ENCODE measurements around the gene OR14A2. TPM values are rescaled to one million over a fixed set of nuclear protein-coding genes. Genes with fewer than 3 reads are reported as not detected.

The OR14A2 gene
- total RNA-seq, 1 donor from 2014 or later, result not detected

DNA sequence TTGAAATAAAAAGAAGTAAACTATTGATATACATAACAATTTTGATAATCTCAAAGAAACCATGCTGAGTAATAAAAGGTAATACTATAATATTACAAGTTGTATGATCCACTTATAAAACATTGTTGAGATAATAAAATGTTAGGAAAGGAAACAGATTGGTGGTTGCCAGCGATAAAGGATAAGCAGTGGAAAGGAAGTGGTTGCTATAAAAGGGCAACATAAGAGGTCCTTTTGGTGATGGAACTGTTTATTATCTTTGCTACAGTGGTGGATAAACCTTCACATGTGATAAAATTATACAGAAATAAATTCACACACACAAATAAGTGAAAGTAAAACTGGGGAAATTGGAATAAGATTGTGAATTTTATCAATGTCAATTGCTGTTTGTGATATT is 46.6 kb downstream of the OR14A2 start:
- Histone ChIP-seq H3K27me3 (no peaks in the 10 kb centered on the region), H3K4me1 (no peaks in the 10 kb centered on the region), H3K27ac (no peak overlapping the region), H3K9me3 (no peaks in the 10 kb centered on the region), H3K4me3 (no peak overlapping the region), H3K36me3 (no peaks in the 10 kb centered on the region)
- TF ChIP-seq POLR2AphosphoS5 (IDR thresholded peaks at IDR 0.05; ENCODE audit: insufficient read depth in 1 of 2, low read depth in 1 of 2), result no peak
- no peak for TF ChIP-seq POLR2A (IDR thresholded peaks at IDR 0.05)
- TF ChIP-seq CTCF (IDR thresholded peaks at IDR 0.05), result no peak
- no peak for DNase-seq (ENCODE audit: extremely low spot score in 2 of 2)
- intact Hi-C loops (cut with DNase I), result no loop called here

GRCh38 chr1:247681288-247681897 is 66.5 kb downstream of the OR14A2 start:
- Histone ChIP-seq H3K4me1 (no peaks in the 10 kb centered on the region), H3K36me3 (no peaks in the 10 kb centered on the region), H3K27me3 (no peaks in the 10 kb centered on the region), H3K9me3 (no peaks in the 10 kb centered on the region), H3K4me3 (no peak overlapping the region), H3K27ac (no peak overlapping the region)
- intact Hi-C loops (cut with DNase I), result no loop called here
- no peak for DNase-seq (ENCODE audit: extremely low spot score in 2 of 2)
- TF ChIP-seq POLR2AphosphoS5 (IDR thresholded peaks at IDR 0.05; ENCODE audit: insufficient read depth in 1 of 2, low read depth in 1 of 2) (no peak), CTCF (IDR thresholded peaks at IDR 0.05) (peak in 1 of 3 experiments; percentile 8)

GRCh38 chr1:247680171-247680570 is 67.8 kb downstream of the OR14A2 start:
- Histone ChIP-seq H3K4me1 (no peaks in the 10 kb centered on the region), H3K27ac (no peak overlapping the region), H3K27me3 (no peaks in the 10 kb centered on the region), H3K9me3 (no peaks in the 10 kb centered on the region), H3K4me3 (no peak overlapping the region), H3K36me3 (no peaks in the 10 kb centered on the region)
- TF ChIP-seq POLR2AphosphoS5 (IDR thresholded peaks at IDR 0.05; ENCODE audit: insufficient read depth in 1 of 2, low read depth in 1 of 2), result no peak
- TF ChIP-seq POLR2A (IDR thresholded peaks at IDR 0.05), result no peak
- TF ChIP-seq CTCF (IDR thresholded peaks at IDR 0.05), result no peak
- no peak for DNase-seq (ENCODE audit: extremely low spot score in 2 of 2)
- intact Hi-C loops (cut with DNase I), result no loop called here

- TF ChIP-seq POLR2A (IDR thresholded peaks at IDR 0.05) (no peak), CTCF (IDR thresholded peaks at IDR 0.05) (no peak), POLR2AphosphoS5 (IDR thresholded peaks at IDR 0.05; ENCODE audit: insufficient read depth in 1 of 2, low read depth in 1 of 2) (no peak)
- H3K9me3 ChIP-seq, result no peaks in the 10 kb centered on the region
- H3K27ac ChIP-seq, result no peak within 1 kb of the TSS
- intact Hi-C loops (cut with DNase I), result no loop called here
- no peak for DNase-seq (ENCODE audit: extremely low spot score in 2 of 2)
- H3K4me3 ChIP-seq, result no peak within 1 kb of the TSS
- no peaks in the 10 kb centered on the region for H3K27me3 ChIP-seq
- no peaks in the 10 kb centered on the region for H3K36me3 ChIP-seq
- no peaks in the 10 kb centered on the region for H3K4me1 ChIP-seq
Observed at GRCh38 chr1:247679639-247680038, 68.3 kb downstream of the OR14A2 start, which contains the start of gene OR13G1. Gene OR13G1 (minus strand): TSS chr1:247679739. CDS start chr1:247673041, 6,698 bp downstream.

Other genes starting within 250 kb of the OR14A2 start
- not detected for gene OR2C3, start 211.7 kb downstream of the OR14A2 start, total RNA-seq
- gene GCSAML, start 199.0 kb downstream of the OR14A2 start, total RNA-seq, result not detected
- not detected for gene OR2G2, start 159.8 kb downstream of the OR14A2 start, total RNA-seq
- gene OR2G3, start 142.6 kb downstream of the OR14A2 start, total RNA-seq, result not detected
- gene OR13G1, start 68.4 kb downstream of the OR14A2 start, total RNA-seq, result not detected
- gene OR6F1, start 31.5 kb downstream of the OR14A2 start, total RNA-seq, result not detected
- 1.5 TPM for gene OR14K1, start 9.5 kb downstream of the OR14A2 start, total RNA-seq
- not detected for gene OR1C1, start 12.4 kb upstream of the OR14A2 start, total RNA-seq
- not detected for gene OR14A16, start 76.0 kb upstream of the OR14A2 start, total RNA-seq
- not detected for gene OR11L1, start 93.8 kb upstream of the OR14A2 start, total RNA-seq
- gene TRIM58, start 109.0 kb upstream of the OR14A2 start, total RNA-seq, result 4.7 TPM
- gene OR2W3, start 147.4 kb upstream of the OR14A2 start, total RNA-seq, result 3.9 TPM
- 0.98 TPM for gene OR2T8, start 172.1 kb upstream of the OR14A2 start, total RNA-seq
- gene OR2AJ1, start 176.7 kb upstream of the OR14A2 start, total RNA-seq, result not detected
- gene OR2L8, start 200.7 kb upstream of the OR14A2 start, total RNA-seq, result not detected
- not detected for gene OR2AK2, start 217.1 kb upstream of the OR14A2 start, total RNA-seq